Tibial artery (tissue), 4 donors: ENCODE data around the gene CALD1.

Source experiments
- DNase-seq, 2 donors: peaks; one replicate each; pipeline ENCODE4 v3.0.0-alpha.2; 2019
- H3K27ac ChIP-seq, 2 donors: fragments of 200-600 bp; sonication (generic) in 1 of 2; 1 replicate in 1 of 2; 2 replicates in 1 of 2; pipeline ENCODE4 v1.5.1; 2018 to 2019; ENCODE audit warnings: mild to moderate bottlenecking in 1 of 2
- H3K27me3 ChIP-seq, 2 donors: fragments of 200-600 bp; sonication (generic) in 1 of 2; one replicate each; pipeline versions ENCODE4 v1.5.1 to v1.6.0; 2016 to 2019
- H3K36me3 ChIP-seq, 3 donors: fragments of 200-600 bp; sonication (generic) in 2 of 3; one replicate each; pipeline ENCODE4 v1.5.1; 2016 to 2019; ENCODE audit warnings: mild to moderate bottlenecking in 2 of 3
- H3K4me1 ChIP-seq, 4 donors: fragments of 200-600 bp; sonication (generic) in 2 of 4; 1 replicate in 3 of 4; 2 replicates in 1 of 4; pipeline ENCODE4 v1.5.1; 2016 to 2019
- H3K4me3 ChIP-seq, 2 donors: fragments of 200-600 bp; sonication (generic) in 1 of 2; 1 replicate in 1 of 2; 2 replicates in 1 of 2; pipeline ENCODE4 v1.5.1; 2018 to 2019; ENCODE audit warnings: mild to moderate bottlenecking in 2 of 2
- H3K9me3 ChIP-seq, 3 donors: fragments of 200-600 bp; sonication (generic) in 1 of 3; one replicate each; pipeline ENCODE4 v1.5.1; 2016 to 2019
- CTCF ChIP-seq, 2 experiments: fragments of 200-600 bp in 1 of 2; fragments of 450-650 bp in 1 of 2; IDR thresholded peaks; one replicate each; pipeline ENCODE4 v1.5.1; 2017 to 2019; ENCODE audit warnings: antibody characterized with exemption in 2 of 2, mild to moderate bottlenecking in 1 of 2, moderate library complexity in 1 of 2
- intact Hi-C: fragments of 100-400 bp; cut with DNase I; formaldehyde crosslinking; loops from one replicate; pipeline ENCODE4 v1.15.0; 2023; ENCODE audit warnings: low total_unique reads

Gene CALD1

GRCh38 chr7:134996097-134996550 lies 216.7 kb downstream of the CALD1 start:
- H3K27me3 ChIP-seq, result no peaks in the 10 kb centered on the region
- no peak for TF ChIP-seq CTCF (IDR thresholded peaks at IDR 0.05)
- peaks cover 0 to 50% (median 25%) of the 10 kb centered on the region in 4 donors for H3K4me1 ChIP-seq
- peak overlapping the region; percentile 77 to 82 for H3K27ac ChIP-seq
- peaks cover 0 to 18% (median 0%) of the 10 kb centered on the region in 3 donors for H3K36me3 ChIP-seq
- no peaks in the 10 kb centered on the region for H3K9me3 ChIP-seq
- DNase-seq, result no peak
- H3K4me3 ChIP-seq, result no peak overlapping the region
- intact Hi-C loops, result loop anchor here (10.0 kb wide), 1 partner anchor 169 kb away; no protein-coding TSS in a partner anchor

- H3K4me3 ChIP-seq, result no peak overlapping the region
- peaks cover 0 to 18% (median 0%) of the 10 kb centered on the region in 3 donors for H3K36me3 ChIP-seq
- H3K9me3 ChIP-seq, result no peaks in the 10 kb centered on the region
- peak overlapping the region in 1 of 2 donors; percentile 13 for H3K27ac ChIP-seq
- no peaks in the 10 kb centered on the region for H3K27me3 ChIP-seq
- peaks cover 0 to 38% (median 17%) of the 10 kb centered on the region in 4 donors for H3K4me1 ChIP-seq
- no peak for TF ChIP-seq CTCF (IDR thresholded peaks at IDR 0.05)
- intact Hi-C loops, result loop anchor here (10.0 kb wide), 1 partner anchor 167 kb away; no protein-coding TSS in a partner anchor
- no peak for DNase-seq
These were observed 217.9 kb downstream of the CALD1 start for GRCh38 chr7:134997214-134997885.

- no peak for TF ChIP-seq CTCF (IDR thresholded peaks at IDR 0.05)
- intact Hi-C loops, result loop anchor here (10.0 kb wide), 1 partner anchor 166 kb away; no protein-coding TSS in a partner anchor
- Histone ChIP-seq H3K4me1 (peaks cover 0 to 28% (median 16%) of the 10 kb centered on the region in 4 donors), H3K27me3 (no peaks in the 10 kb centered on the region), H3K4me3 (no peak overlapping the region), H3K9me3 (no peaks in the 10 kb centered on the region), H3K27ac (no peak overlapping the region), H3K36me3 (peaks cover 0 to 18% (median 0%) of the 10 kb centered on the region in 3 donors)
- no peak for DNase-seq
These were observed 219.7 kb downstream of the CALD1 start for GRCh38 chr7:134999136-134999535.

- intact Hi-C loops, result no loop called here
- no peak overlapping the region for H3K27ac ChIP-seq
These were observed 222.1 kb downstream of the CALD1 start for GRCh38 chr7:135001390-135002165.

GRCh38 chr7:135012229-135012628 lies 232.8 kb downstream of the CALD1 start:
- DNase-seq, result no peak
- Histone ChIP-seq H3K36me3 (no peaks in the 10 kb centered on the region), H3K4me1 (no peaks in the 10 kb centered on the region), H3K9me3 (no peaks in the 10 kb centered on the region), H3K27me3 (no peaks in the 10 kb centered on the region), H3K27ac (no peak overlapping the region), H3K4me3 (no peak overlapping the region)
- TF ChIP-seq CTCF (IDR thresholded peaks at IDR 0.05), result no peak
- intact Hi-C loops, result no loop called here

More at GRCh38 chr7:135001390-135002165, 222.1 kb downstream of the CALD1 start:
- no peaks in the 10 kb centered on the region for H3K27me3 ChIP-seq
- peaks cover 0 to 4% (median 0%) of the 10 kb centered on the region in 3 donors for H3K36me3 ChIP-seq
- no peak for TF ChIP-seq CTCF (IDR thresholded peaks at IDR 0.05)
- no peaks in the 10 kb centered on the region for H3K9me3 ChIP-seq
- no peak overlapping the region for H3K4me3 ChIP-seq
- peaks cover 0 to 6% (median under 1%) of the 10 kb centered on the region in 4 donors for H3K4me1 ChIP-seq
- no peak for DNase-seq
